Sigmoid colon (tissue), 4 donors: ENCODE data around the gene UPF2.

Experiments used
- EP300 ChIP-seq, 4 donors: sonication (generic); formaldehyde crosslinking; IDR thresholded peaks; one replicate each; pipeline ENCODE4 v1.6.1; 2017; ENCODE audit warnings: antibody characterized with exemption in 4 of 4
- TF ChIP-seq, protein P1 (sequence below), 4 experiments: fragments of 450-650 bp in 3 of 4; fragments of 200-600 bp in 1 of 4; IDR thresholded peaks; one replicate each; pipeline ENCODE4 v1.5.1; 2016 to 2019; ENCODE audit warnings: antibody characterized with exemption in 4 of 4, mild to moderate bottlenecking in 3 of 4, moderate library complexity in 2 of 4

DNA sequence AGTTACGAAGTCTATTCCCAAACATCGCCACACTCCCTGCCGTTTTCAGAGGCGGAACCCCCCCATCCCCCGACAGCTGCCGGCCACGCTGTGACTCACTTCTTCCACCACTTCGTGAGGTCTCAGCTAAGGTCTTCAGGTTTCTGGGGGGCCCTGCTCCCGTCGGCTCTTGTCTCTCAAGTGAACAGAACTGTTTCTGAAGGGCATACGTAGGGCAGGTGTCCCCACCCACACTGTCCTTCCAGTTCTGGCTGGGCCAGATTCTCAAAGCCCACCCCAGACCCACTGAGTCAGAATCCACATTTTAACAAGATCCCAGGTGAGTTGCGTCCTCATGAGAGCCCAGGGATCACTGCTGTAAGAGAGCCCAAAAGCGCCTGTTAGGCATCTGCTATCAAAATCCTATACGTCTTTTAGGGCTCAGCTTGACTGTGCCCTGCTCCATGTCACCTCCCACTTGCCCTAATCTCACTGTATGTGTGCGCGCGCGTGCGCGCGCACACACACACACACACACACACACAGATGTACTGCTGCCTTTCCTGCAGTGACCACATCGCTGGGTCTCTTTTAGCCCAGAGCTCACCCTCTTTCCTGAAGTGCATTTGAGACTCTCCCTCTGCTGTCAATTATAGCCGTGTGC is 140.7 kb downstream of the UPF2 start:
- TF ChIP-seq EP300 (IDR thresholded peaks at IDR 0.05): no peak
- TF ChIP-seq, protein P1, sequence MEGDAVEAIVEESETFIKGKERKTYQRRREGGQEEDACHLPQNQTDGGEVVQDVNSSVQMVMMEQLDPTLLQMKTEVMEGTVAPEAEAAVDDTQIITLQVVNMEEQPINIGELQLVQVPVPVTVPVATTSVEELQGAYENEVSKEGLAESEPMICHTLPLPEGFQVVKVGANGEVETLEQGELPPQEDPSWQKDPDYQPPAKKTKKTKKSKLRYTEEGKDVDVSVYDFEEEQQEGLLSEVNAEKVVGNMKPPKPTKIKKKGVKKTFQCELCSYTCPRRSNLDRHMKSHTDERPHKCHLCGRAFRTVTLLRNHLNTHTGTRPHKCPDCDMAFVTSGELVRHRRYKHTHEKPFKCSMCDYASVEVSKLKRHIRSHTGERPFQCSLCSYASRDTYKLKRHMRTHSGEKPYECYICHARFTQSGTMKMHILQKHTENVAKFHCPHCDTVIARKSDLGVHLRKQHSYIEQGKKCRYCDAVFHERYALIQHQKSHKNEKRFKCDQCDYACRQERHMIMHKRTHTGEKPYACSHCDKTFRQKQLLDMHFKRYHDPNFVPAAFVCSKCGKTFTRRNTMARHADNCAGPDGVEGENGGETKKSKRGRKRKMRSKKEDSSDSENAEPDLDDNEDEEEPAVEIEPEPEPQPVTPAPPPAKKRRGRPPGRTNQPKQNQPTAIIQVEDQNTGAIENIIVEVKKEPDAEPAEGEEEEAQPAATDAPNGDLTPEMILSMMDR (IDR thresholded peaks at IDR 0.05): no peak
